ENCODE results near the gene POLR2F. TPM values are rescaled to one million over a fixed set of nuclear protein-coding genes. Genes with fewer than 3 reads are reported as not detected.

POLR2F gene
- total RNA-seq, 1 experiment from 2014 or later = 111 TPM

DNA sequence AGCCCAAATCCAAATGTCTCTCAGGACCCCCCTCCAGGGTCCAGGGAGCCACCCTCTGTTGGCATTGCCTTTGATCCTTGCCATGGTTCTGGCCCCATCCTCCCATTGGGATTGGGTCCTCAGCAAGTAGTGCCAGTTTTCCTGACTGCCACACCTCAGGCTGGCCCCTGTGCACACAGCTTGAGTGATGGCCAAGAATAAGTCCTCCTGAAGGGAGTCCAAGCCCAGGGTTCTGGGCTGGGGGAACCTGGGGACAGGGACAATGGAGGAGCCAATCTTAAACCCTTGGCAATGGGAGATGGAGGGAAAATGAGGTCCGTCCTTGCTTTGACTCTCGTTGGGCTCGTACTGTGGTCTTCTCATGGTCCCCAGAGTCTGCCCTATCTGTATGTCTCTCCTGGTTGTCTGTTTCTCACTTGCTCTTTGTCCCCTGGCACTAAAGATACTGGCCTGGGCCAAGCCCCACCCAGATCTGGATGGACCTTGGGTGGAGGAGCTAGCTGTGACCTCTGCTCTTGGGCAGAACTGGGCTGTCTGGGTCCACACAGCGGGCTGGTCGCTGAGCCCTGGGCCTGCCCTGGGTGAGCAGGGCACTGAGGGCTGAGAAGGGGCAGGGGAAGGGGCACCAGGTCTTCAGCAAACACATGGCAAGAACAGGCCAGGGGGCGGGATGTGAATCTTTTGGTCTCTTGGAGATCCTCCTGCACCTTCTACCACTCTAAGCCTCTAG is 27.9 kb downstream of the POLR2F start:
- Mint-ChIP-seq H3K36me3 (ENCODE audit: insufficient read depth, unreplicated experiment) (no peaks in the 10 kb centered on the region), H3K27me3 (ENCODE audit: unreplicated experiment) (no peaks in the 10 kb centered on the region), H3K27ac (ENCODE audit: unreplicated experiment) (no peak overlapping the region), H3K9me3 (ENCODE audit: low read depth, unreplicated experiment) (no peaks in the 10 kb centered on the region), H3K4me1 (ENCODE audit: low read depth, unreplicated experiment) (no peaks in the 10 kb centered on the region), H3K4me3 (ENCODE audit: low read depth, unreplicated experiment) (no peak overlapping the region)
- DNase-seq = no peak
- no TSS peak for BruUV-seq (replicated peaks)
- intact Hi-C loops (cut with micrococcal nuclease; ENCODE audit: unreplicated experiment) = no loop called here
- CTCF ChIA-PET = no interaction called here
- TF ChIP-seq, protein P1, sequence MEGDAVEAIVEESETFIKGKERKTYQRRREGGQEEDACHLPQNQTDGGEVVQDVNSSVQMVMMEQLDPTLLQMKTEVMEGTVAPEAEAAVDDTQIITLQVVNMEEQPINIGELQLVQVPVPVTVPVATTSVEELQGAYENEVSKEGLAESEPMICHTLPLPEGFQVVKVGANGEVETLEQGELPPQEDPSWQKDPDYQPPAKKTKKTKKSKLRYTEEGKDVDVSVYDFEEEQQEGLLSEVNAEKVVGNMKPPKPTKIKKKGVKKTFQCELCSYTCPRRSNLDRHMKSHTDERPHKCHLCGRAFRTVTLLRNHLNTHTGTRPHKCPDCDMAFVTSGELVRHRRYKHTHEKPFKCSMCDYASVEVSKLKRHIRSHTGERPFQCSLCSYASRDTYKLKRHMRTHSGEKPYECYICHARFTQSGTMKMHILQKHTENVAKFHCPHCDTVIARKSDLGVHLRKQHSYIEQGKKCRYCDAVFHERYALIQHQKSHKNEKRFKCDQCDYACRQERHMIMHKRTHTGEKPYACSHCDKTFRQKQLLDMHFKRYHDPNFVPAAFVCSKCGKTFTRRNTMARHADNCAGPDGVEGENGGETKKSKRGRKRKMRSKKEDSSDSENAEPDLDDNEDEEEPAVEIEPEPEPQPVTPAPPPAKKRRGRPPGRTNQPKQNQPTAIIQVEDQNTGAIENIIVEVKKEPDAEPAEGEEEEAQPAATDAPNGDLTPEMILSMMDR (IDR thresholded peaks at IDR 0.05; ENCODE audit: unreplicated experiment) = no peak

DNA sequence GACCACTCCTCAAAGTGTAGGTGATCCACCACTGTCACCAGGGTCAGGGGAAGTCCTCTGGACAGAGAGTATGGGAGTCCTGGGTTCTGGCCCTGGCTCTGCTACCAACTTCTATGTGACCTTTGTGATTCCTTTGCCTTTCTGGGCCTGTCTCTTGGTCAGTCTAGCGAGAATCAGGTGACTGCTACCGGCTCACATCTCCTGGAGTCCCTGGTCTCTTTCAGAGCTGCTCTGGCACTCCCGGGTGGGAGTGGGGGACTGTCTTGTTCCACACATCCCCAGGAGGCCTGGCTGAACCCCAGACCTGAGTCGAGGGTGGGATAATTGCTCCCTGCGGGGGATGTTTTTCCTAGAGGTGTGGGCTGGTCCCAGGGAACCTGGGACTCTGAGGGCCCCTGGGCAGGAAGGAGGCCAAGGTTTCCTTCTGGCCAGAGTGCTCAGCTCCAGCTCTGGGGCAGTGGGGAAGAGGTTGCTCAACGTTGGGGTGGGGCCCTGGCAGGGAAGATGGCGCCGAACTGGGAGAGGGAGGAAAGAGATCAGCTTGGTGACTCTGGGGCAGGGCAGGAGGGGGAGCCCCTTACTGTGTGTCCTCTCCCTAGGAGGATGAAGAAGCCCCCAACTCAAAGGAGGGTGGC is 28.8 kb downstream of the POLR2F start:
- CTCF ChIA-PET = no interaction called here
- no peaks in the 10 kb centered on the region for H3K4me1 Mint-ChIP-seq (ENCODE audit: low read depth, unreplicated experiment)
- DNase-seq = no peak
- H3K9me3 Mint-ChIP-seq (ENCODE audit: low read depth, unreplicated experiment) = no peaks in the 10 kb centered on the region
- intact Hi-C loops (cut with micrococcal nuclease; ENCODE audit: unreplicated experiment) = no loop called here
- no peak overlapping the region for H3K4me3 Mint-ChIP-seq (ENCODE audit: low read depth, unreplicated experiment)
- H3K27ac Mint-ChIP-seq (ENCODE audit: unreplicated experiment) = no peak overlapping the region
- H3K36me3 Mint-ChIP-seq (ENCODE audit: insufficient read depth, unreplicated experiment) = no peaks in the 10 kb centered on the region
- no TSS peak for BruUV-seq (replicated peaks)
- TF ChIP-seq, protein P1 (IDR thresholded peaks at IDR 0.05; ENCODE audit: unreplicated experiment) = no peak
- no peaks in the 10 kb centered on the region for H3K27me3 Mint-ChIP-seq (ENCODE audit: unreplicated experiment)

DNA sequence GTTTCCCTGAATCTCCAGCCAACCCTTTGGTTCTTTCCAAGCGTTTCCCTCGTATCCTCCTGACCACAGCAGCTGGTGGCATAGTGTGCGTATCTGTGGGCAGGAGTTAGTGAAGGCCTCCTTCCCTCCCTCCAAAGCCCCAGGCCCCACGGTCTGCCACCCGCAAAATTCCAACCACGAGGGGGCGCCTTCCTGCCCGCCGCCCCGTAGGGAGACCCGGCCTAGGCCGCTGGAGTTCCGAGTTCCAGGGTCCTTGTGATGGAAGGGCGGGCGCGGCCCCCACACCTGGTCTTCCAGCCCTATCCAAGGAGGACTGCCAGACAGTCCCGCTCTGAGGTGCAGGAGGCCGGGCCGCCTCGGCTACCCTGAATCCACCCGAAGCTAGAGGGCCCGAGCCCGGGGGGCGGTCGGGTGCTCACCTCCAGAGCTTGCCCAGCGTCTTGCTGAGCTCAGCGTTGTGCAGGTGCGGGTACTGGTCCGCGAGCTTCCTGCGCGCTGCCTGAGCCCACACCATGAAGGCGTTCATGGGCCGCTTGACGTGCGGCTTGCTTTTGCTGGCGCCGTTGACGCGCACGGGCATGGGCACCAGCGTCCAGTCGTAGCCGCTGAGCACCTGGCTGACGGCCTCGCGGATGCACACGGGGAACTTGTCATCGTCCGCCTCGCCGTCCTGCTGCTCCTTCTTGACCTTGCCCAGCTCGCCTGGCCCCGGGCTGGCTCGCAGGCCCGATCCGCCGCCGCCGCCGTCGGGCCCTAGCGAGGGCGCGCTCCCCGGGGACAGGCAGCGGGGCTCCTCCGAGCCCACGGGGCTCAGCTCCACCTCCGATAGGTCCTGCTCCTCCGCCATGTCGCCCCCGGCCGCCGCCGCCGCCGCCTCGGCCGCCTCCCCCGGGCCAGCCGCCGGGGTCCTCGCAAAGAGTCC is 29.7 kb downstream of the POLR2F start:
- CTCF ChIA-PET = no interaction called here
- intact Hi-C loops (cut with micrococcal nuclease; ENCODE audit: unreplicated experiment) = no loop called here
- no peak overlapping the region for H3K27ac Mint-ChIP-seq (ENCODE audit: unreplicated experiment)
- H3K27me3 Mint-ChIP-seq (ENCODE audit: unreplicated experiment) = no peaks in the 10 kb centered on the region
- no peaks in the 10 kb centered on the region for H3K36me3 Mint-ChIP-seq (ENCODE audit: insufficient read depth, unreplicated experiment)
- no peaks in the 10 kb centered on the region for H3K9me3 Mint-ChIP-seq (ENCODE audit: low read depth, unreplicated experiment)
- TF ChIP-seq, protein P1 (IDR thresholded peaks at IDR 0.05; ENCODE audit: unreplicated experiment) = no peak
- H3K4me1 Mint-ChIP-seq (ENCODE audit: low read depth, unreplicated experiment) = no peaks in the 10 kb centered on the region
- no peak for DNase-seq
- BruUV-seq (replicated peaks) = no TSS peak
- no peak overlapping the region for H3K4me3 Mint-ChIP-seq (ENCODE audit: low read depth, unreplicated experiment)

DNA sequence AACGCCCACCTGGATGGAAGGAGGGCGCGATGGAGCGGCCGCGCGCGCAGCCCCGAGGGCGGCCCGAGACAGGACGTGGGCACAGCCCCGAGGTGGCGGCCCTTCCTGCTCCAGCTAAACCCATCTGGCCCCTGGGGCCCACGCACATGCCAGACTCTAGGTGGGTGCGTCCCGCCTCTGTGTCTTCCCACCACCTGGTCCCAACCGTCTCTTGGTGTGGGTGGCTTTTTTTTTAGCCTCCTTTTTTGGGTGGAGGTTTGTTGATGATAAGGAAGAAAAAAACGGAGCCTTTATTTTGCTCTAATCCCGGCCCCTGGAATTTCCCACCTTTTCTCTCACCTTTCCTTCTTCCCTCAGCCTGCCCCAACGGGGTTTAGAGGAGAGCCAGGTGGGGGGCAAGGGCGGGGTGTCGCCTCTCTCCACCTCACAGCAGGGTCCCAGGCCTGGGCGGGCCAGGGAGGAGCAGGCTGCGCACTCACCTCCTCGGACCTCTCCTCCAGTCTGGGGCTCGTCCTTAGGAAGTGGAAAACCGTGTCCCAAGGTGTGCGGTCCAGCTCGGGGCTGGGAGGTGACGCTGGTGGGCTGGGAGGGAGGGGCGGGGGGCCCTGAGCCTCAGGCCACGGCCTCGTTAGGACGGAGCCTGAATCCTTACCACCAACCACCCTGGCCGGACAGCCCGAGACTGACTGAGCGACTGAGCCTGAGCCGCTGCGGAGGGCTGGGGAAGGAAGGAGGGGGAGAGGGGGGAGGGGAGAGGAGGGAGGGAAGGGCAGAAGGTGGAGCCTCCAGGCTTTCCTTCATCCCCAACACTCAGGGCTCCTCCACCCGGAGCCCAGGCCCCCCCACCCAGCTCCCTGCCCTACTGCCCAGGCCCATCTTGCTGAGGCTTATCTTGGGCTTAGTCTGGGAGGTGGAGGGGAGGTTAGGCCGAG is 30.6 kb downstream of the POLR2F start, which contains the start of gene SOX10:
Gene SOX10 (minus strand): TSS at position 696 of the 932 bp plus-strand sequence. CDS start 771 bp downstream, outside the sequence.
- H3K27ac Mint-ChIP-seq (ENCODE audit: unreplicated experiment) = no peak within 1 kb of the TSS
- H3K36me3 Mint-ChIP-seq (ENCODE audit: insufficient read depth, unreplicated experiment) = no peaks in the 10 kb centered on the region
- TF ChIP-seq, protein P1 (IDR thresholded peaks at IDR 0.05; ENCODE audit: unreplicated experiment) = no peak
- BruUV-seq (replicated peaks) = no TSS peak
- no peaks in the 10 kb centered on the region for H3K9me3 Mint-ChIP-seq (ENCODE audit: low read depth, unreplicated experiment)
- no peak for DNase-seq
- intact Hi-C loops (cut with micrococcal nuclease; ENCODE audit: unreplicated experiment) = no loop called here
- no peaks in the 10 kb centered on the region for H3K27me3 Mint-ChIP-seq (ENCODE audit: unreplicated experiment)
- H3K4me3 Mint-ChIP-seq (ENCODE audit: low read depth, unreplicated experiment) = no peak within 1 kb of the TSS
- CTCF ChIA-PET = no interaction called here
- no peaks in the 10 kb centered on the region for H3K4me1 Mint-ChIP-seq (ENCODE audit: low read depth, unreplicated experiment)
